Activated T-helper 17 cell treated with anti-CD3 and anti-CD28 coated beads, Interleukin-2, amount 50 U/mL, for 72 hours (primary cell): ENCODE data around the gene SLCO2B1. TPM values are rescaled to one million over a fixed set of nuclear protein-coding genes. Genes with fewer than 3 reads are reported as not detected.

Experiments used
- ATAC-seq: fragments of 150-1000 bp; cut with Tn5 transposase; replicated peaks from 2 replicates; pipeline ENCODE4 v1.10.0; 2021; ENCODE audit warnings: mild to moderate bottlenecking, moderate library complexity
- H3K27ac Mint-ChIP-seq: one replicate; pipeline ENCODE4 v1.8.0; 2022; ENCODE audit warnings: mixed read lengths
- H3K27me3 Mint-ChIP-seq: one replicate; pipeline ENCODE4 v1.8.0; 2022; ENCODE audit warnings: mixed read lengths
- H3K36me3 Mint-ChIP-seq: one replicate; pipeline ENCODE4 v1.8.0; 2022; ENCODE audit warnings: low read depth, mild to moderate bottlenecking, mixed read lengths
- H3K4me1 Mint-ChIP-seq: one replicate; pipeline ENCODE4 v1.8.0; 2022; ENCODE audit warnings: mixed read lengths
- H3K4me3 Mint-ChIP-seq: one replicate; pipeline ENCODE4 v1.8.0; 2022; ENCODE audit warnings: mild to moderate bottlenecking, mixed read lengths
- H3K9me3 Mint-ChIP-seq: one replicate; pipeline ENCODE4 v1.8.0; 2022; ENCODE audit warnings: mixed read lengths
- total RNA-seq, 2 donors: library from RNA; stranded (reverse); gene quantifications; one replicate each; pipeline ENCODE4 v1.2.3, GENCODE V29; 2022

The SLCO2B1 gene
- total RNA-seq, 2 donors from 2014 or later: 0.26 to 2.2 TPM

DNA sequence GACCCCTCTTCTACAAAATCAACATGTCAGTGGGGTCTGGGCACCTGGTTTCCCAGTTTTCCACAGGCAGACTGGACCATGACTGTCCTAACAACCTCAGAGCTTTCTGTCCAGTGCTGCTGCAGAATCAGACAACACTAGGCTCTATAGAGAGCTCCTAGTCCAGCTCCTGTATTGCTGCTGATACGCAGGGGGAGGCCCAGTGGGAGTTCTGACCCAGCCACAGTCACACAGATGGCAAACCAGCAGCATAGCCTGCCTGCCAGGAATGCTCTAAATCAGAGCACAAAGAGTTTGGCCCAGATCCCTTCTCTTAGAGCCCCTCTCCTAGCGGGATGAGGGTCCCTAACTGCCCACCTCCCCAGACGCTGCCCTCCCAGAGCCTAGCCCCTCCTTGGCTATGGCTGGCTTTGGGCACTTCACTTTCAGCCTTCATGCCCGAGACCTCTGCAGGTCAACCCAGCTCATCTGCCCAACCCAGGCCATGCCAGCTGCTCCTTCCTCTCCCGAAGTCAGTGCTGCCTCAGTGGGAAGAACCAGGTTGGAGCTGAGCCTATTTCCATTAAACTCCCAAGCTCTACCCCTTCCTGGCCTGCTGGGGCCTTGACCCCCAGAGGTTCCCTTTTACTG is 15.8 kb upstream of the SLCO2B1 start:
- no peak overlapping the region for H3K4me3 Mint-ChIP-seq
- no peak for ATAC-seq
- H3K9me3 Mint-ChIP-seq: no peaks in the 10 kb centered on the region
- no peaks in the 10 kb centered on the region for H3K36me3 Mint-ChIP-seq
- H3K4me1 Mint-ChIP-seq: no peaks in the 10 kb centered on the region
- peaks cover 15% of the 10 kb centered on the region for H3K27me3 Mint-ChIP-seq
- no peak overlapping the region for H3K27ac Mint-ChIP-seq

DNA sequence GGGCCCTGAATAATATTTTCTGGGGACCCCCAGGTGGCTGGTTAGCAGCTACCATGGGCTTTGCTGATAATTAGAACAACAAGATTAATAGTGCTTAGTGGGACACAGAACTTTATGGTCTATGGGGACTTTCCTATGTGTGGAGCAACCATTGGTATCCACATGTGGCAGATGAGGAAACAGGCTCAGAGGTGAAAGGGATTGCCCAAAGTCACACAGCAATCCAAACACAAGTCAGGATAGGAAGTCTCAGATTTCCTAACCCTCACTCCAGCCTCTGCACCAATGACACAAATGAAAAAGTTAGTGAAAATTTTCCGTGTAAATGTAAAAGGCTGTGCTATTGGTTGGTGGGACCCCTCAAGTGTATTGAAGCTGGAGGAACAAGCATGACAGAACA is 15.3 kb upstream of the SLCO2B1 start:
- H3K4me3 Mint-ChIP-seq: no peak overlapping the region
- no peak for ATAC-seq
- no peaks in the 10 kb centered on the region for H3K36me3 Mint-ChIP-seq
- H3K27me3 Mint-ChIP-seq: peaks cover 14% of the 10 kb centered on the region
- H3K27ac Mint-ChIP-seq: no peak overlapping the region
- H3K4me1 Mint-ChIP-seq: no peaks in the 10 kb centered on the region
- no peaks in the 10 kb centered on the region for H3K9me3 Mint-ChIP-seq

- H3K27me3 Mint-ChIP-seq: peaks cover 4% of the 10 kb centered on the region
- H3K4me1 Mint-ChIP-seq: peaks cover 22% of the 10 kb centered on the region
- peak overlapping the region; percentile 24 for H3K27ac Mint-ChIP-seq
- no peaks in the 10 kb centered on the region for H3K9me3 Mint-ChIP-seq
- ATAC-seq: peak; percentile 42
- H3K36me3 Mint-ChIP-seq: no peaks in the 10 kb centered on the region
- no peak overlapping the region for H3K4me3 Mint-ChIP-seq
Measured at GRCh38 chr11:75140269-75141138, 10.4 kb upstream of the SLCO2B1 start.

- Mint-ChIP-seq H3K36me3 (no peaks in the 10 kb centered on the region), H3K27me3 (peaks cover 2% of the 10 kb centered on the region), H3K9me3 (no peaks in the 10 kb centered on the region), H3K27ac (peak overlapping the region; percentile 24), H3K4me1 (peaks cover 22% of the 10 kb centered on the region), H3K4me3 (no peak overlapping the region)
- ATAC-seq: no peak
Measured at GRCh38 chr11:75141166-75141565, 9.7 kb upstream of the SLCO2B1 start.

- Mint-ChIP-seq H3K4me1 (peaks cover 22% of the 10 kb centered on the region), H3K27me3 (no peaks in the 10 kb centered on the region), H3K36me3 (no peaks in the 10 kb centered on the region), H3K27ac (peak overlapping the region; percentile 24), H3K9me3 (no peaks in the 10 kb centered on the region), H3K4me3 (peak overlapping the region; percentile 61)
- ATAC-seq: peak; percentile 99
Measured at GRCh38 chr11:75142714-75143419, 8.0 kb upstream of the SLCO2B1 start.

DNA sequence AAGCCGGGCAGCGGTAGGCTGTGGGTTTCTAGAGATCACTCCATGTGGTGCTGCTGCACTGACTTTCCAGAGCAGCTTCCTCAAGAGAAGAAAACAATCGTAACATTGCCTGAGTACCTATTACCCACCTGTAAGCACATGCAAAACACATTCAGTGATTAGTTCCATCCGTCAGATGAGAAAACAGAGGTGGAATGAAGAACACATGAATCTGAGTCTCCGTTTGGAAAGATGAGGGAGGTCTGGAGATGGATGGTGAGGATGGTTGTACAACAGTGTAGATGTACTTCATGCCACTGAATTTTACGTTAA is 7.5 kb upstream of the SLCO2B1 start:
- ATAC-seq: no peak
- Mint-ChIP-seq H3K9me3 (no peaks in the 10 kb centered on the region), H3K4me1 (peaks cover 22% of the 10 kb centered on the region), H3K27ac (peak overlapping the region; percentile 24), H3K27me3 (no peaks in the 10 kb centered on the region), H3K4me3 (peak overlapping the region; percentile 61), H3K36me3 (no peaks in the 10 kb centered on the region)

DNA sequence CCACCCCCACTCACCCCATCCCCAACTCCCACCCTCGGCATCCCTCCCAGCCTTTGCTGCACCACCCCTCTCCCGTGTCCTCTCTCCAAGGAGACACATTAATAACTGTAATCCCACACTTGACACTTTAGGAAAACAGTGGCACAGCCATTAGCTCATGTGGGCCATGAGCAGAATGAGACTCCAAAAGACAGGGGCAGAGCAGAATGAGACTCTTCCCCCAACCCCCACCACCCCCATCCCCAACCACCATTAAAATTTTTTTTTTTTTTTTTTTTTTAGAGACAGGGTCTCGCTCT is 6.2 kb upstream of the SLCO2B1 start:
- H3K4me1 Mint-ChIP-seq: peaks cover 22% of the 10 kb centered on the region
- H3K4me3 Mint-ChIP-seq: no peak overlapping the region
- H3K9me3 Mint-ChIP-seq: no peaks in the 10 kb centered on the region
- no peaks in the 10 kb centered on the region for H3K36me3 Mint-ChIP-seq
- H3K27me3 Mint-ChIP-seq: no peaks in the 10 kb centered on the region
- H3K27ac Mint-ChIP-seq: no peak overlapping the region
- no peak for ATAC-seq

- peaks cover 22% of the 10 kb centered on the region for H3K4me1 Mint-ChIP-seq
- H3K4me3 Mint-ChIP-seq: no peak overlapping the region
- H3K27me3 Mint-ChIP-seq: peaks cover under 1% of the 10 kb centered on the region
- H3K9me3 Mint-ChIP-seq: no peaks in the 10 kb centered on the region
- ATAC-seq: no peak
- H3K36me3 Mint-ChIP-seq: no peaks in the 10 kb centered on the region
- H3K27ac Mint-ChIP-seq: no peak overlapping the region
Measured at GRCh38 chr11:75145196-75145971, 5.5 kb upstream of the SLCO2B1 start.

- no peak overlapping the region for H3K27ac Mint-ChIP-seq
- no peak overlapping the region for H3K4me3 Mint-ChIP-seq
- H3K4me1 Mint-ChIP-seq: peaks cover 20% of the 10 kb centered on the region
- no peaks in the 10 kb centered on the region for H3K36me3 Mint-ChIP-seq
- H3K27me3 Mint-ChIP-seq: peaks cover 5% of the 10 kb centered on the region
- no peaks in the 10 kb centered on the region for H3K9me3 Mint-ChIP-seq
- no peak for ATAC-seq
Measured at GRCh38 chr11:75145972-75146519, 4.9 kb upstream of the SLCO2B1 start.

GRCh38 chr11:75146711-75147110 is 4.2 kb upstream of the SLCO2B1 start:
- Mint-ChIP-seq H3K36me3 (no peaks in the 10 kb centered on the region), H3K4me1 (peaks cover 17% of the 10 kb centered on the region), H3K27me3 (peaks cover 11% of the 10 kb centered on the region), H3K27ac (peak overlapping the region; percentile 9), H3K9me3 (no peaks in the 10 kb centered on the region), H3K4me3 (no peak overlapping the region)
- ATAC-seq: no peak

DNA sequence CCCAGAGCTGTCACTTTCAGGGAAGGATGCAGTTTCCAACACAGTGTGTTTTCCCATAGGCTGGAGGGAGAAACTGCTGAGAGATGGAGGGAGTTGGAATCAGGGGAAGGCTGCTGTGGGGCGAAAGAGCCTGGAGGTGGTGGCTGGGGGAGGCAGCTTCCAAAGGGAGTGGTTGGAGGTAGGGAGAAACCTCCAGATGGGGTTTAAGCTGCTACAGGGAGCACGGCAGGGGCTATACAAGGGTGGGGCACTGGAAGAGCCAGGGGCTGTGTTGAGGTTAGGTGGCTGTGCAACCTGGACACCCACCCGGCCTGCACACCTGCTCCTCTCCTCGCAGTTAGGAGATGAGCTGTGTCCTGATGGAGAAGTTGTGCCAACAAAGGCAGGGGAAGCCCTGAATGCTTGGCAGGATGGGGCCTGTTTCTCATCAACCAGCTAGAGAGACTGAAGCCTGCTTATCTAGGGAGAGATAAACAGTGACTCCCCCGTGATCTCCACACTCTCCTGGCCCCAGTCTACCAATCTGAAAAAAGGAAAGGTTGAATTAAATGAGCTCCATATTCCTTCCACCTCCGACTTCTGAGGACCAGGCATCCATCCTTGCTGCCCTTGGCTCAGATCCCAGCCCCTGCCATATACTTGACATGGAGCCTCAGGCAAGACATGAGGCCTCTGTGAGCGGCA is 3.6 kb upstream of the SLCO2B1 start:
- Mint-ChIP-seq H3K4me1 (peaks cover 17% of the 10 kb centered on the region), H3K9me3 (no peaks in the 10 kb centered on the region), H3K27ac (peak overlapping the region; percentile 9), H3K4me3 (no peak overlapping the region), H3K27me3 (peaks cover 13% of the 10 kb centered on the region), H3K36me3 (no peaks in the 10 kb centered on the region)
- no peak for ATAC-seq

GRCh38 chr11:75147875-75148263 is 3.0 kb upstream of the SLCO2B1 start:
- Mint-ChIP-seq H3K27ac (no peak overlapping the region), H3K9me3 (no peaks in the 10 kb centered on the region), H3K4me3 (no peak overlapping the region), H3K36me3 (no peaks in the 10 kb centered on the region), H3K4me1 (peaks cover 14% of the 10 kb centered on the region), H3K27me3 (peaks cover 13% of the 10 kb centered on the region)
- ATAC-seq: no peak

GRCh38 chr11:75148436-75148983 is 2.4 kb upstream of the SLCO2B1 start:
- peak; percentile 71 for ATAC-seq
- Mint-ChIP-seq H3K36me3 (no peaks in the 10 kb centered on the region), H3K9me3 (no peaks in the 10 kb centered on the region), H3K27me3 (peaks cover 13% of the 10 kb centered on the region), H3K27ac (no peak overlapping the region), H3K4me3 (no peak overlapping the region), H3K4me1 (peaks cover 13% of the 10 kb centered on the region)
